HCT116 (cell line): ENCODE data around the gene TMIE.

Experiments used
- CEBPB ChIP-seq: IDR thresholded peaks from 2 replicates; pipeline ENCODE4 v1.6.1; 2012; ENCODE audit warnings: low read depth
- CTCF ChIP-seq, 3 experiments: fragments of 200-600 bp in 1 of 3; sonication (generic) in 1 of 3; IDR thresholded peaks in 2 of 3; conservative IDR thresholded peaks in 1 of 3; 2 replicates each; pipeline ENCODE4 v1.5.1; 2012 to 2017; ENCODE audit warnings: low read depth in 2 of 3, low read length in 2 of 3, antibody characterized with exemption in 1 of 3, borderline replicate concordance in 1 of 3, control low read depth in 1 of 3, mild to moderate bottlenecking in 1 of 3, mixed read lengths in 1 of 3, mixed run types in 1 of 3, moderate library complexity in 1 of 3; ENCODE audit not compliant: insufficient read depth in 1 of 3
- EZH2 ChIP-seq: fragments of 200-600 bp; sonication (generic); IDR thresholded peaks from 2 replicates; pipeline ENCODE4 v1.6.1; 2017; ENCODE audit warnings: antibody characterized with exemption, mixed run types
- EZH2phosphoT487 ChIP-seq: fragments of 200-600 bp; IDR thresholded peaks from 2 replicates; pipeline ENCODE4 v1.6.1; 2018; ENCODE audit warnings: antibody characterized with exemption, borderline replicate concordance
- POLR2A ChIP-seq: IDR thresholded peaks from 2 replicates; pipeline ENCODE4 v1.7.0; 2011; ENCODE audit warnings: borderline replicate concordance; ENCODE audit not compliant: insufficient read depth, insufficient read length; ENCODE audit errors: extremely low read depth
- RAD21 ChIP-seq: IDR thresholded peaks from 2 replicates; pipeline ENCODE4 v1.6.1; 2012; ENCODE audit warnings: low read depth, mild to moderate bottlenecking
- SIN3A ChIP-seq: IDR thresholded peaks from 2 replicates; pipeline ENCODE4 v1.6.1; 2012; ENCODE audit warnings: low read depth
- ZBTB33 ChIP-seq: IDR thresholded peaks from 2 replicates; pipeline ENCODE4 v1.6.1; 2011; ENCODE audit warnings: mild to moderate bottlenecking, low read length, moderate library complexity; ENCODE audit not compliant: insufficient replicate concordance; ENCODE audit errors: extremely low read depth
- TF ChIP-seq, protein P1 (sequence below): IDR thresholded peaks from 2 replicates; pipeline ENCODE4 v1.6.1; 2012

DNA sequence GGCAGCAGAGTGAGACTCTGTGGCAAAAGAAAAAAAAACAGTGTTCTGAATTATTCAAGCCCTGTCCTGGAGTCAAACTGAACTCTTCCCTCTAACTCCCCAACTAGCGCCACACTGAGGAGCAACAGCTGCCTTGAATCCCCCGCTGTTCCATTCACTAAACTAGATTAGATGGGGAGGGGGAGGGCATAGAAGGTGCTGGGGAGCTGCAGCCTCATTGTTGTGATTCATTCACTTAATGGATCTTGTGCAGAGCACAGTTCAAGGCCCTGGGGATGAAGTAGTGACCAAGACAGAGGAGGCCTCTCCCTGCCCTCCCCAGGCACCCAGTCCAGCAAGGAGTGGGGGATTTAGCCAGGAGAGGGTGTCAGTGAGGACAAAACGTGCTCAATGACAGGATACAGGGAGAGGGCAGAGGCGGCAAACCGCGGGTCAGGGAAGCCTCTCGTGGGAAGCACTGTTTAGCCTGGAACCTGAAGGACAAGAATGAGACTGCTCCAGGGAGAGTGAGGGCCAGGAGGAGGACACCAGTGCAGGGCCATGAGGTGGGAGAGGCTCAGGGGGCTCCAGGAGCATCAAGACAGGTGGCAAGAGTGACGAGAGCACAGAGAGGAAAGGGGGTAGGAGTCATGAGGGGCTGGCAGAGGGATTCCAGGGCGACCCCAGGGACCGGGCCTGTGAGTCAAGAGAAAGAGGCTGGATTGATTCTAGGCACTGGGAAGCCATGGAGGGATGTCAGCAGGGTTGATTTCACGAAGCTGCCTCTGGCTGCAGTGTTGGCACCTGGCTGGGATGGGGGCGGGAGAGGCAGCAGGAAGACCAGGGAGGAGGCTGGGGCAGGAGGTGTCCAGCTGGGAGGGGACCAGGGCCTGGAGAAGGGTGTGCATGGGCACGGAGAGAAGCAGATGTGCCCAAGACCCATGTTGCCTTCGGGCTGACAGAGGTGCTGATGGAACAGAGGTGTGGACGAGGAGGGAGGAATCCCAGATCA lies 39.1 kb upstream of the TMIE start:
- TF ChIP-seq POLR2A (no peak), CTCF (IDR thresholded peaks at IDR 0.05 in 2 of 3, conservative IDR thresholded peaks at IDR 0.05 in 1 of 3; ENCODE audit: borderline replicate concordance in 1 of 3, insufficient read depth in 1 of 3, low read depth in 2 of 3, low read length in 2 of 3) (no peak), RAD21 (no peak), SIN3A (no peak), EZH2phosphoT487 (no peak), CEBPB (no peak), ZBTB33 (no peak), EZH2 (no peak)
- TF ChIP-seq, protein P1, sequence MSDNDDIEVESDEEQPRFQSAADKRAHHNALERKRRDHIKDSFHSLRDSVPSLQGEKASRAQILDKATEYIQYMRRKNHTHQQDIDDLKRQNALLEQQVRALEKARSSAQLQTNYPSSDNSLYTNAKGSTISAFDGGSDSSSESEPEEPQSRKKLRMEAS = no peak
